PC-3 (cell line): ENCODE data around the gene EPN1. TPM values are rescaled to one million over a fixed set of nuclear protein-coding genes. Genes with fewer than 3 reads are reported as not detected.

ENCODE experiments used
- ATAC-seq: fragments of 200-7000 bp; cut with Tn5 transposase; 2 replicates; pipeline ENCODE4 v1.9.1; 2020; ENCODE audit warnings: mild to moderate bottlenecking, moderate library complexity
- BruUV-seq: library from RNA; stranded (reverse); fragments of 400-500 nt; replicated peaks from 2 replicates; lab custom pipeline; 2021; lab: Mats Ljungman, UMichigan
- CTCF ChIA-PET: fragments of 300-600 bp; sonication (Branson Sonifier 250); formaldehyde crosslinking; loops from one replicate; lab custom pipeline; 2022; ENCODE audit warnings: antibody characterized with exemption; lab: Charles Lee
- POLR2A ChIA-PET: fragments of 300-600 bp; sonication (Branson Sonifier 250); formaldehyde crosslinking; loops from one replicate; lab custom pipeline; 2022; ENCODE audit warnings: antibody characterized with exemption; ENCODE audit not compliant: unreplicated experiment; lab: Charles Lee
- DNase-seq: peaks from one replicate; pipeline ENCODE4 v3.0.0-alpha.2; 2015
- H2AFZ ChIP-seq: fragments of 300-600 bp; sonication (generic); 2 replicates; pipeline ENCODE4 v1.6.0; 2016; ENCODE audit warnings: antibody characterized with exemption, low read length
- H3F3A ChIP-seq: fragments of 300-600 bp; sonication (generic); one replicate; pipeline ENCODE4 v1.6.0; 2017; ENCODE audit warnings: antibody characterized with exemption, low read length, control low read depth, mild to moderate bottlenecking; ENCODE audit not compliant: unreplicated experiment
- H3K27ac ChIP-seq: fragments of 300-600 bp; sonication (generic); 2 replicates; pipeline ENCODE4 v1.5.1; 2016; ENCODE audit warnings: mild to moderate bottlenecking, low read length
- H3K27me3 ChIP-seq: fragments of 300-600 bp; sonication (generic); 2 replicates; pipeline ENCODE4 v1.6.1; 2016; ENCODE audit warnings: low read length, mixed read lengths
- H3K36me3 ChIP-seq: fragments of 300-600 bp; sonication (generic); 2 replicates; pipeline ENCODE4 v1.6.1; 2016; ENCODE audit warnings: low read depth, mixed run types, low read length, mixed read lengths
- H3K4me1 ChIP-seq: fragments of 300-600 bp; sonication (generic); 2 replicates; pipeline ENCODE4 v1.5.1; 2016; ENCODE audit warnings: low read length; ENCODE audit not compliant: insufficient read depth
- H3K4me2 ChIP-seq: fragments of 300-600 bp; sonication (generic); 2 replicates; pipeline ENCODE4 v1.6.0; 2016; ENCODE audit warnings: low read length
- H3K4me3 ChIP-seq: fragments of 300-600 bp; sonication (generic); 2 replicates; pipeline ENCODE4 v1.5.1; 2016; ENCODE audit warnings: mild to moderate bottlenecking, low read length, mixed read lengths
- H3K79me2 ChIP-seq: fragments of 300-600 bp; sonication (generic); 2 replicates; pipeline ENCODE4 v1.6.1; 2017; ENCODE audit warnings: low read length, mixed read lengths
- H3K9ac ChIP-seq: fragments of 300-600 bp; sonication (generic); 2 replicates; pipeline ENCODE4 v1.6.0; 2016; ENCODE audit warnings: mild to moderate bottlenecking, low read length
- H3K9me2 ChIP-seq: fragments of 300-600 bp; sonication (generic); replicated peaks from 2 replicates; pipeline ENCODE4 v1.6.1; 2016; ENCODE audit warnings: mixed run types, low read length, mixed read lengths
- H3K9me3 ChIP-seq: fragments of 300-600 bp; sonication (generic); 2 replicates; pipeline ENCODE4 v1.6.1; 2016; ENCODE audit warnings: low read length, mixed read lengths
- H4K20me1 ChIP-seq: fragments of 300-600 bp; sonication (generic); 2 replicates; pipeline ENCODE4 v1.6.1; 2016; ENCODE audit warnings: low read length, mixed read lengths
- CTCF ChIP-seq: fragments of 300-600 bp; sonication (generic); conservative IDR thresholded peaks from 2 replicates; pipeline ENCODE4 v1.5.1; 2017; ENCODE audit warnings: antibody characterized with exemption, low read depth, mild to moderate bottlenecking, low read length
- EZH2 ChIP-seq: fragments of 300-600 bp; sonication (generic); IDR thresholded peaks from one replicate; pipeline ENCODE4 v1.6.1; 2017; ENCODE audit warnings: antibody characterized with exemption, mild to moderate bottlenecking, low read length; ENCODE audit not compliant: unreplicated experiment
- EZH2phosphoT487 ChIP-seq: fragments of 300-600 bp; sonication (generic); IDR thresholded peaks from 2 replicates; pipeline ENCODE4 v1.6.1; 2018; ENCODE audit warnings: mild to moderate bottlenecking, antibody characterized with exemption, low read length, borderline replicate concordance
- intact Hi-C: fragments of 100-400 bp; cut with micrococcal nuclease; formaldehyde crosslinking; loops from 2 replicates; pipeline ENCODE4 v1.9.0; 2023
- total RNA-seq: library from RNA; depleted of rRNA; stranded (reverse); fragments of >200 nt; gene quantifications from 2 replicates; pipeline ENCODE4 v1.2.3, GENCODE V29; 2014

EPN1 gene
- total RNA-seq, 1 experiment from 2014 or later: 203 TPM

- no peak for DNase-seq
- peaks cover 5% of the 10 kb centered on the region for H3F3A ChIP-seq
- H4K20me1 ChIP-seq: 0 out of 2 replicates have a peak, but pooled peaks cover 4% of the 10 kb centered on the region
- peaks cover 58% of the 10 kb centered on the region for H3K79me2 ChIP-seq
- no peak overlapping the region for H3K27ac ChIP-seq
- ChIA-PET CTCF (no interaction called here), POLR2A (no interaction called here)
- peaks cover 14% of the 10 kb centered on the region for H3K36me3 ChIP-seq
- H3K9me3 ChIP-seq: no peaks in the 10 kb centered on the region
- peak overlapping the region; percentile 96 for H3K4me3 ChIP-seq
- TF ChIP-seq EZH2 (no peak), EZH2phosphoT487 (no peak), CTCF (no peak)
- no peak for ATAC-seq
- BruUV-seq: no TSS peak
- H3K9me2 ChIP-seq: no peaks in the 10 kb centered on the region
- H2AFZ ChIP-seq: no peak overlapping the region
- H3K4me1 ChIP-seq: peaks cover 40% of the 10 kb centered on the region
- intact Hi-C loops: no loop called here
- peak overlapping the region; percentile 85 for H3K4me2 ChIP-seq
- peak overlapping the region; percentile 95; the same call in 1 of the 2 replicates for H3K9ac ChIP-seq
- H3K27me3 ChIP-seq: no peaks in the 10 kb centered on the region
Measured at GRCh38 chr19:55645512-55645881, 29.5 kb upstream of the EPN1 start.

GRCh38 chr19:55646889-55647731, 27.9 kb upstream of the EPN1 start:
- no peaks in the 10 kb centered on the region for H3K27me3 ChIP-seq
- 0 out of 2 replicates have a peak, but pooled peaks cover 4% of the 10 kb centered on the region for H4K20me1 ChIP-seq
- no peak overlapping the region for H3K27ac ChIP-seq
- H3K4me1 ChIP-seq: peaks cover 39% of the 10 kb centered on the region
- peak; percentile 35 for DNase-seq
- H2AFZ ChIP-seq: peak overlapping the region; percentile 86
- no peaks in the 10 kb centered on the region for H3K9me2 ChIP-seq
- intact Hi-C loops: no loop called here
- TF ChIP-seq EZH2: no peak
- no peak for TF ChIP-seq EZH2phosphoT487
- TF ChIP-seq CTCF: no peak
- peak overlapping the region; percentile 86 for H3K9ac ChIP-seq
- peak overlapping the region; percentile 98 for H3K4me2 ChIP-seq
- ChIA-PET POLR2A (interaction anchor here (0.6 kb wide), 2 partner anchors 523 to 668 kb away, joined by 3 to 4 read pairs; no protein-coding TSS in a partner anchor), CTCF (interaction anchor here (0.7 to 0.9 kb wide), 3 partner anchors 10 to 47 kb away, joined by 3 to 4 read pairs (median 4); partner anchors contain the start of gene ZNF865)
- no peak for ATAC-seq
- peak overlapping the region; percentile 95 for H3K4me3 ChIP-seq
- no peaks in the 10 kb centered on the region for H3K9me3 ChIP-seq
- TSS peak; percentile 4 for BruUV-seq
- peaks cover 14% of the 10 kb centered on the region for H3K36me3 ChIP-seq
- H3K79me2 ChIP-seq: peaks cover 49% of the 10 kb centered on the region
- H3F3A ChIP-seq: peaks cover 5% of the 10 kb centered on the region
